Gastrocnemius medialis (tissue), 4 donors: Measurements from ENCODE around the gene SPTBN1.

Experiments used
- POLR2A ChIP-seq, 2 donors: fragments of 450-650 bp; IDR thresholded peaks; one replicate each; pipeline ENCODE4 v1.6.1; 2017; ENCODE audit warnings: antibody characterized with exemption in 2 of 2, mild to moderate bottlenecking in 2 of 2, moderate library complexity in 2 of 2
- TF ChIP-seq, protein P1 (sequence below), 5 experiments: fragments of 450-650 bp in 3 of 5; fragments of 200-600 bp in 2 of 5; sonication (generic) in 2 of 5; IDR thresholded peaks in 4 of 5; conservative IDR thresholded peaks in 1 of 5; 1 replicate in 4 of 5; 2 replicates in 1 of 5; pipeline ENCODE4 v1.5.1; 2016 to 2019; ENCODE audit warnings: antibody characterized with exemption in 5 of 5, mild to moderate bottlenecking in 3 of 5, moderate library complexity in 3 of 5

DNA sequence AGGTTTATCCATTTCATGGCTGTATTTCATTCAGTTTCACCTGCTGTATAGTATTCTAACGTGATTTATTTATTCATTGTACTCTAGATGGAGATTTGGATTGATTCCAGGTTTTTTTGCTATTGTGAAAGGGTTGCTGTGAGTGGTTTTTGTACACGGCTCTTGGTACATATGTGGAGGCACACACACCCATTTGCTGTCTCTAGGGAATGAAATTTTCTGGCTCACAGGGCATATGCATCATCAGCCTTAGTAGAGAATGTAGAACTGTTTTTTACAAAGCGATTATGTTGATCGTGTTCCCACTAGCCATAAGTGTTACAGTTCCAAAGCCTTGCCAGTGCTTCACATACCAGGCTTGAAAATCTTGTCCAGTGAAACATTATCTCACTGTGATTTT lies 5.1 kb downstream of the SPTBN1 start:
- TF ChIP-seq, protein P1, sequence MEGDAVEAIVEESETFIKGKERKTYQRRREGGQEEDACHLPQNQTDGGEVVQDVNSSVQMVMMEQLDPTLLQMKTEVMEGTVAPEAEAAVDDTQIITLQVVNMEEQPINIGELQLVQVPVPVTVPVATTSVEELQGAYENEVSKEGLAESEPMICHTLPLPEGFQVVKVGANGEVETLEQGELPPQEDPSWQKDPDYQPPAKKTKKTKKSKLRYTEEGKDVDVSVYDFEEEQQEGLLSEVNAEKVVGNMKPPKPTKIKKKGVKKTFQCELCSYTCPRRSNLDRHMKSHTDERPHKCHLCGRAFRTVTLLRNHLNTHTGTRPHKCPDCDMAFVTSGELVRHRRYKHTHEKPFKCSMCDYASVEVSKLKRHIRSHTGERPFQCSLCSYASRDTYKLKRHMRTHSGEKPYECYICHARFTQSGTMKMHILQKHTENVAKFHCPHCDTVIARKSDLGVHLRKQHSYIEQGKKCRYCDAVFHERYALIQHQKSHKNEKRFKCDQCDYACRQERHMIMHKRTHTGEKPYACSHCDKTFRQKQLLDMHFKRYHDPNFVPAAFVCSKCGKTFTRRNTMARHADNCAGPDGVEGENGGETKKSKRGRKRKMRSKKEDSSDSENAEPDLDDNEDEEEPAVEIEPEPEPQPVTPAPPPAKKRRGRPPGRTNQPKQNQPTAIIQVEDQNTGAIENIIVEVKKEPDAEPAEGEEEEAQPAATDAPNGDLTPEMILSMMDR (IDR thresholded peaks at IDR 0.05 in 4 of 5, conservative IDR thresholded peaks at IDR 0.05 in 1 of 5): no peak
- no peak for TF ChIP-seq POLR2A (IDR thresholded peaks at IDR 0.05)
